Testis (tissue), 3 donors: Measurements from ENCODE around the gene ZNF322. TPM values are rescaled to one million over a fixed set of nuclear protein-coding genes. Genes with fewer than 3 reads are reported as not detected.
A peak's percentile ranks its signal among the peaks of the same experiment; 100 is the strongest.

Source experiments
- DNase-seq: peaks from one replicate; pipeline ENCODE4 v3.0.0-alpha.2; 2019
- H3K27ac ChIP-seq, 2 donors: fragments of 200-600 bp; sonication (generic); one replicate each; pipeline ENCODE4 v1.5.1; 2019
- H3K27me3 ChIP-seq: fragments of 200-600 bp; sonication (generic); one replicate; pipeline ENCODE4 v1.5.1; 2019
- H3K36me3 ChIP-seq: fragments of 200-600 bp; sonication (generic); one replicate; pipeline ENCODE4 v1.5.1; 2017; ENCODE audit warnings: low read depth; ENCODE audit errors: missing control alignments
- H3K4me1 ChIP-seq: fragments of 200-600 bp; sonication (generic); one replicate; pipeline ENCODE4 v1.5.1; 2019
- H3K4me3 ChIP-seq, 2 donors: fragments of 200-600 bp; sonication (generic); one replicate each; pipeline ENCODE4 v1.5.1; 2017 to 2019
- H3K9me3 ChIP-seq: fragments of 200-600 bp; sonication (generic); one replicate; pipeline ENCODE4 v1.5.1; 2017
- CTCF ChIP-seq, 3 experiments: fragments of 450-650 bp in 2 of 3; fragments of 200-600 bp in 1 of 3; sonication (generic) in 1 of 3; IDR thresholded peaks; one replicate each; pipeline ENCODE4 v1.5.1; 2016 to 2019; ENCODE audit warnings: antibody characterized with exemption in 3 of 3, mild to moderate bottlenecking in 2 of 3, moderate library complexity in 1 of 3
- POLR2A ChIP-seq: fragments of 450-650 bp; IDR thresholded peaks from one replicate; pipeline ENCODE4 v1.6.1; 2017; ENCODE audit warnings: antibody characterized with exemption, mild to moderate bottlenecking, moderate library complexity
- WGBS, 2 donors: methylation state at CpG; one replicate each; pipeline ENCODE4 v1.1.5; 2018; 5-methylcytosine and 5-hydroxymethylcytosine counted together
- intact Hi-C: fragments of 100-400 bp; cut with DNase I; formaldehyde crosslinking; loops from one replicate; pipeline ENCODE4 v1.15.1; 2023; ENCODE audit warnings: low total_unique reads
- polyA plus RNA-seq: library from polyadenylated mRNA; stranded (reverse); fragments of 350-450 nt; fragmentation: Illumina TruSeq; extraction: RNeasy Lipid Tissue Mini Kit (QIAGEN cat#74804); gene quantifications from one replicate; pipeline ENCODE4 v1.2.3, GENCODE V29; 2014; ENCODE audit warnings: low read depth, low replicate concordance; ENCODE audit not compliant: insufficient read depth
- total RNA-seq, 2 donors: library from RNA; depleted of rRNA; stranded (reverse); fragments of >200 nt; gene quantifications; one replicate each; pipeline ENCODE4 v1.2.3, GENCODE V29; 2016

The ZNF322 gene
- total and polyA plus RNA-seq, 3 donors from 2014 or later: 16.3 to 36.5 (median 28.9) TPM

- TF ChIP-seq CTCF (IDR thresholded peaks at IDR 0.05): no peak
- no peak for TF ChIP-seq POLR2A
- no peaks in the 10 kb centered on the region for H3K27me3 ChIP-seq
- intact Hi-C loops: loop anchor here (10.0 kb wide), 1 partner anchor 249 kb away; no protein-coding TSS in a partner anchor
- H3K4me1 ChIP-seq: peaks cover 8% of the 10 kb centered on the region
- DNase-seq: no peak
- no peaks in the 10 kb centered on the region for H3K36me3 ChIP-seq
- H3K4me3 ChIP-seq: no peak overlapping the region
- WGBS, 2 donors: 23 to 33% methylated on average over 6 of the region's 6 CpGs
- H3K27ac ChIP-seq: no peak overlapping the region
- H3K9me3 ChIP-seq: no peaks in the 10 kb centered on the region
These were observed 65.4 kb downstream of the ZNF322 start for GRCh38 chr6:26594131-26594498.

DNA sequence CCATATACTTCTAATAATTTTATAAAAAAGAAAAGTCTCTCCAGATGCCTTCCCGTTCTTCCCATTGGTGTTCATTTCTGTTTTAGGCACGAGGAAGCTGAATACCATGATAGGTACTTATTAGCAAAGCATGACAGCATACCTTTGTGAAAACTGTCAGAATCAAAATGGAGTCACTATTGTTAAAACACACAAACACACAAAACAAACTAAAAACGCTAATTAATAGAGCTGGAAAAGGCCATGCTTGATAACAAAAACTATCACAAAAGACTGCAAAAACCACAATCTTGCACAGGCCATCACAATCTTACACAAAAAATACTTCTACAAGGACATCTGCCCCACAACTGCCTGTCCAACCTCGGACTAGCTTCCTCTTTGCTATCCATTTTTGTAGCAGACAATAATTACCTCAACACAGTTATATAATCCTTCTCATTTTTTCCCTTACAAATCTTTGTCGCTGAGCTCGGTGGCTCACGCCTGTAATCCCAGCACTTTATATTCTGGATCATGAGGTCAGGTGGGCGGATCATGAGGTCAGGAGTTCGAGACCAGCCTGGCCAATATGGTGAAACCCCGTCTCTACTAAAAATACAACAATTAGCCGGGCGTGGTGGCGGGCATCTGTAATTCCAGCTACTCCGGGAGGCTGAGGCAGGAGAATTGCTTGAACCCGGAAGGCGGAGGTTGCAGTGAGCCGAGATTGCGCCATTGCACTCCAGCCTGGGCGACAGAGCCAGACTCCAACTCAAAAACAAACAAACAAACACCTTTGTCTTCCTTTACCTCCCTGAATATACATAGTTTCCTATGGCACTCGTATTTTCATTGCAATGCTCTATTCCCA lies 66.0 kb downstream of the ZNF322 start:
- Histone ChIP-seq H3K36me3 (no peaks in the 10 kb centered on the region), H3K27me3 (no peaks in the 10 kb centered on the region), H3K4me1 (peaks cover 8% of the 10 kb centered on the region), H3K9me3 (no peaks in the 10 kb centered on the region), H3K4me3 (no peak overlapping the region), H3K27ac (no peak overlapping the region)
- 28 to 41% methylated on average over 20 of the region's 20 CpGs for WGBS, 2 donors
- no peak for TF ChIP-seq CTCF (IDR thresholded peaks at IDR 0.05)
- intact Hi-C loops: loop anchor here (10.0 kb wide), 1 partner anchor 249 kb away; no protein-coding TSS in a partner anchor
- no peak for DNase-seq

- 46 to 55% methylated on average over 4 of the region's 4 CpGs for WGBS, 2 donors
- no peaks in the 10 kb centered on the region for H3K27me3 ChIP-seq
- intact Hi-C loops: loop anchor here (10.0 kb wide), 1 partner anchor 248 kb away; no protein-coding TSS in a partner anchor
These were observed 66.9 kb downstream of the ZNF322 start for GRCh38 chr6:26592649-26593048.

DNA sequence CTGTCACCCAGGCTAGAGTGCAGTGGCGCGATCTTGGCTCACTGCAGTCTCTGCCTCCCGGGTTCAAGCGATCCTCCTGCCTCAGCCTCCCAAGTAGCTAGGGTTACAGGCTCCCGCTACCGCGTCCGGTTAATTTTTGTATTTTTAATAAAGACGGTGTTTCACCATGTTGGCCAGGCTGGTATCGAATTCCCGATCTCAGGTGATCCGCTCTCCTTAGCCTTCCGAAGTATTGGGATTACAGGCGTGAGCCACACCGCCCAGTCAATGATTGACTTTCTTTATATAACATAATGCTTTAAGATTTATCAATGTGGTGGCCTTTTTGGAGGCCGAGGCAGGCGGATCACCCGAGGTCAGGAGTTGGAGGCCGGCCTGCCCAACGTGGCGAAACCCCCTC lies 70.6 kb downstream of the ZNF322 start:
- Histone ChIP-seq H3K4me3 (peak overlapping the region; percentile 9 to 13), H3K36me3 (no peaks in the 10 kb centered on the region), H3K27me3 (no peaks in the 10 kb centered on the region), H3K27ac (no peak overlapping the region), H3K4me1 (no peaks in the 10 kb centered on the region), H3K9me3 (no peaks in the 10 kb centered on the region)
- intact Hi-C loops: no loop called here
- TF ChIP-seq CTCF (IDR thresholded peaks at IDR 0.05): no peak
- TF ChIP-seq POLR2A: no peak
- DNase-seq: no peak
- WGBS, 2 donors: 59 to 79% methylated on average over 21 of the region's 21 CpGs

More at GRCh38 chr6:26592649-26593048, 66.9 kb downstream of the ZNF322 start:
- Histone ChIP-seq H3K4me1 (peaks cover 4% of the 10 kb centered on the region), H3K27ac (no peak overlapping the region), H3K36me3 (no peaks in the 10 kb centered on the region), H3K4me3 (no peak overlapping the region), H3K9me3 (no peaks in the 10 kb centered on the region)
- DNase-seq: no peak
- TF ChIP-seq CTCF (IDR thresholded peaks at IDR 0.05): no peak
- no peak for TF ChIP-seq POLR2A

Other genes with a start within 250 kb of the ZNF322 start
- 1 to 10 TPM; 7.3 to 7.6 TPM for gene BTN3A3, start 219.2 kb downstream of the ZNF322 start, total RNA-seq
- gene BTN3A3, start 219.2 kb downstream of the ZNF322 start, polyA plus RNA-seq: 15.2 TPM
- 10 to 100 TPM; 26.0 to 27.6 TPM for gene BTN2A1, start 201.8 kb downstream of the ZNF322 start, total RNA-seq
- 27.9 TPM for gene BTN2A1, start 201.8 kb downstream of the ZNF322 start, polyA plus RNA-seq
- under 1 TPM; 0.31 TPM for gene BTN1A1, start 159.4 kb downstream of the ZNF322 start, total RNA-seq
- gene BTN1A1, start 159.4 kb downstream of the ZNF322 start, polyA plus RNA-seq: 0.30 TPM
- gene HMGN4, start 121.4 kb downstream of the ZNF322 start, total RNA-seq: 10 to 100 TPM; 69.4 to 74.8 TPM
- 72.2 TPM for gene HMGN4, start 121.4 kb downstream of the ZNF322 start, polyA plus RNA-seq
- 10 to 100 TPM; 18.9 to 23.6 TPM for gene ABT1, start 62.8 kb downstream of the ZNF322 start, total RNA-seq
- 17.0 TPM for gene ABT1, start 62.8 kb downstream of the ZNF322 start, polyA plus RNA-seq